Neuron (in vitro differentiated cells): ENCODE data around the gene SYF2.

Experiments used
- H2AFZ ChIP-seq: one replicate; pipeline ENCODE4 v1.6.1; 2013; ENCODE audit warnings: low read depth, mild to moderate bottlenecking, inconsistent platforms, low read length, moderate library complexity
- H3K27me3 ChIP-seq: one replicate; pipeline ENCODE4 v1.6.1; 2013; ENCODE audit warnings: low read length; ENCODE audit not compliant: insufficient read depth
- H3K36me3 ChIP-seq: one replicate; pipeline ENCODE4 v1.6.1; 2013; ENCODE audit warnings: low read length; ENCODE audit not compliant: insufficient read depth
- H3K4me1 ChIP-seq: one replicate; pipeline ENCODE4 v1.6.1; 2013; ENCODE audit warnings: low read length; ENCODE audit not compliant: insufficient read depth
- H3K4me3 ChIP-seq: 2 replicates; pipeline ENCODE4 v1.5.1; 2013; ENCODE audit warnings: mild to moderate bottlenecking, low read length, moderate library complexity
- H3K9me3 ChIP-seq: one replicate; pipeline ENCODE4 v1.6.1; 2013; ENCODE audit warnings: low read length

The SYF2 gene

GRCh38 chr1:25256578-25256965, 24.3 kb upstream of the SYF2 start:
- Histone ChIP-seq H3K4me1 (peaks cover 3% of the 10 kb centered on the region), H3K4me3 (no peak overlapping the region), H3K9me3 (no peaks in the 10 kb centered on the region), H2AFZ (no peak overlapping the region), H3K27me3 (no peaks in the 10 kb centered on the region), H3K36me3 (no peaks in the 10 kb centered on the region)

DNA sequence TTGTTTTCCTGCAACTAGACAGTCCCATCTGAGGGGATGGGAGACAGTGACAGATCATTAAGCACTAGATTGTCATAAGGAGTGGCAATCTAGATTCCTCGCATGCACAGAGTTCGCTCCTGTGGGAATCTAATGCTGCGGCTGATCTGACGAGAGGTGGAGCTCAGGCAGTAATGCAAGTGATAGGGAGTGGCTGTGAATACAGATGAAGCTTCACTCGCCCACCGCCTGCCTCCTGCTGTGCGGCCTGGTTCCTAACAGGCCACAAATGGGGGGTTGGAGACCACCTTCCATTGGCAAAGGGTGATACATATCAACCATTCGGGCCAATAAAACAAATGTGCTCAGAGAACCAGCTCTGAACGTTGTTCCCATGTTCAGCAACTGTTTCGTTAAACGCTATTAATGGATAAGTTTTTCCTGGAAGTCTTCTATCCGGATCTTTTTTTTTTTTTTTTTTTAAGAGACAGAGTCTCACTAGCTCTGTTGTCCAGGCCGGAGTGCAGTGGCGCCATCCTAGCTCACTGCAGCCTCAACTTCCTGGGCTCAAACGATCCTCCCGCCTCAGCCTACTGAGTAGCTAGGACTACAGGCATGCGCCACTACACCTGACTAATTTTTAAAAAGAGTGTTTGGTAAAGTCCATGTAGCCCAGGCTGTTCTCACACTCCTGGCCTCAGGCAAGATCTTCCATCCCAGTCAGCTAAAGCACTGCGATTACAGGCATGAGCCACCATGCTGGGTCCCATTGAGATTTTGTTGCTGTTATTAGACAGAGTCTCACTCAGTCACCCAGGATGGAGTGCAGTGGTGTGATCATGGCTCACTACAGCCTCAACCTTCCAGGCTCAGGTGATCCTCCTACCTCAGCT, 23.6 kb upstream of the SYF2 start:
- no peaks in the 10 kb centered on the region for H3K9me3 ChIP-seq
- H3K4me1 ChIP-seq, result peaks cover 3% of the 10 kb centered on the region
- no peaks in the 10 kb centered on the region for H3K27me3 ChIP-seq
- no peak overlapping the region for H2AFZ ChIP-seq
- H3K36me3 ChIP-seq, result no peaks in the 10 kb centered on the region
- H3K4me3 ChIP-seq, result no peak overlapping the region

DNA sequence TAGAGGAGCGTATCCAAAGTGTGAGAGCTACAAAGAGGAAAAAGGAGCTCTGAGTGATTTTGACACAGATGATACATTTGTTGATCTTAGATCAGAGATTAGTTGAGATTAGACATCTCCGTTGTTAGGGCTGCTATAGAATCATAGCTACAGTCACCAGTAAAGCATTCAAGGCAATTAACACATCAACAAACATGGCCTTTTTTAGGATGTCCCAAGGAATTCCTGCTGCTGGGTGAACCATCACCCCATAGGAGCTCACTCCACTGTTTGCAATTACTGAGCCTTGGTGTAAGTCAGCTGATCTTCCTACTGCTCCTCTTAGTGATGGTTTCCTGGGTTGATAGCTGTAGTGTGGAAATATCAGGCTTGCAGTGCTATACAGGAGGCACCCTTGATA, 21.6 kb upstream of the SYF2 start:
- Histone ChIP-seq H3K4me3 (no peak overlapping the region), H3K9me3 (no peaks in the 10 kb centered on the region), H3K36me3 (no peaks in the 10 kb centered on the region), H3K27me3 (no peaks in the 10 kb centered on the region), H2AFZ (no peak overlapping the region), H3K4me1 (peaks cover 3% of the 10 kb centered on the region)

DNA sequence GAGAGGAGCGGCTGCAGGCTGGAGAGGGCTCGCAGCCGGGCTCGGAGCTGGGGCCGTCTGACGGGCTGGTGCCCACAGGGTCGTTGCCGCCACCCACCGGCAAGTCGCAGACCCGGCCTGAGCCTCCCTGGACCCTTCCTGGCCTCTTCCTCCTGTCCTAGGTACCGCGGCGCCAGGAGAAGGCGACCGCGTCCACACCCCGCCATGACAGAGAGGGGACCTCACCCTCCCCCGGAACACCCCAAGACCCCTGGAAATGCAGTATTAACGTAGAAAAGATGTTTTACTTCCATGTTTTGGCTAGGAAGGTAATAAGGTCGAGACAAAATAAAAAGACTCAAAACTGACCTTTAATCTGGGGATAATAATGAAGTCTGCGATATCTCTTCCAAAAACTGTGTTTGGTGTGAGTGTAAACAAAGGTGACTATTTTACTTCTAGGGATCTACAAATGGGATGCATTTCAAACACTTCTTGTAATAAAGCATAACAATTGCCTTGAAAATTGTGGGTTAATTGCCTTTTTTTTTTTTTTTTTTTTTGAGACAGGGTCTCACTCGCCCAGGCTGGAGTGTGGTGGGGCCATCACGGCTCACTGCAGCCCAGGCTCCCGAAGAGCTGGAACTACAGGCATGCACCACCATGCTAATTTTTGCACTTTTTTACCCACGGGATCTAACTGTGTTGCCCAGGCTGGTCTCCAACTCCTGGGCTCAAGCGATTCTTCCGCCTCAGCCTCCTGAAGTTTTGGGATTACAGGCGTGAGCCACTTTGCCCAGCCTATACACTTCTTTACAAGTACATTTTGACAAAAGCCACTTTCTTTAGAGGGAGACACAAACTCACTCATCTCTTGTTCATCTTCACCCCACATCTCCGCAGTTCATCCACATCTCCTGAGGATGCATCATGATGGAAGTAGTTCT, 15.8 kb upstream of the SYF2 start:
- H3K9me3 ChIP-seq, result no peaks in the 10 kb centered on the region
- no peaks in the 10 kb centered on the region for H3K27me3 ChIP-seq
- H3K4me1 ChIP-seq, result peaks cover 20% of the 10 kb centered on the region
- H3K4me3 ChIP-seq, result peak overlapping the region; percentile 69
- peak overlapping the region; percentile 68 for H2AFZ ChIP-seq
- H3K36me3 ChIP-seq, result peaks cover 24% of the 10 kb centered on the region

DNA sequence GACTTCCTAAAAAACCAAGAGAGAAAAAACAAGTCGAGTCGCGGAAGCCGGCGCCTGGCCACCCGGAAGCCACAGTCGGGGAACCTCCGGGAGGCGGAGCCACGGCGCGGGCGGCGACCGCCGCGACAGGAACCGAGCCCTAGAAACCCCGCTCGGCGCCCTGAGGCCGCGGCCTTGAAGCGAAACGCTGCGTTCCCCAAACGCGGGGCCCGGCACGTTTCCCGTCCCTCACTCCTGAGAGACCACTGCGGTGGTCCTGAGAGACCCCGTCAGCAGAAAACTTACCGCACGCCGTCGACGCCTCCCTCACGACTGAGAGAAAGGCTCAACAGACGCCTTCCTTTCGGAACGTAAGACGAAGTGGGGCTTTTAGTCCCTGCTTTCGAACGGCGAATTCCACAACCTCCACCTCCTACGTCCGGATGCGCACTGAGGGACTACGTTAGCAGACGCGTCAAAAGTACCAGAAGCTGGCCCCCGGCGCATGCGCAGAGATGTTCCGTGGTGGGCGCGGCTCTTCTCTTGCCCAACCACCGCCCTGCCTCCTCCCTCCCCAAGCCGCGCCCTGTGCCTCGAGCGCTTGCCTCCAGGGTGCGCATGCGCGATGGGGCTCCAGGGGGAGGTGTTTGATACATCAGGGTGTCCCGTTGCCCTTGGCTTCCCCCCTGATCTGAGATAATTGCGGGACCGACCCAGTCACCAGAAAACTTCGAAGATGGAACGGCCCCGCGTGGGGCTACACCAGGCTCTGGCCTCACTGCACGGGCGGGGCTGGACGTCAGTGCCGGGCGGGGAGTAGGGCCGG, 14.9 kb upstream of the SYF2 start, which contains the start of gene RSRP1:
RSRP1 (minus strand) TSS at position 431 of the 805 bp plus-strand sequence. CDS start 491 bp downstream, outside the sequence.
- H2AFZ ChIP-seq, result peak within 1 kb of the TSS; percentile 68
- no peaks in the 10 kb centered on the region for H3K9me3 ChIP-seq
- peaks cover 33% of the 10 kb centered on the region for H3K36me3 ChIP-seq
- peak within 1 kb of the TSS; percentile 69 for H3K4me3 ChIP-seq
- H3K27me3 ChIP-seq, result no peaks in the 10 kb centered on the region
- peaks cover 20% of the 10 kb centered on the region for H3K4me1 ChIP-seq

- H3K9me3 ChIP-seq, result no peaks in the 10 kb centered on the region
- H3K36me3 ChIP-seq, result peaks cover 39% of the 10 kb centered on the region
- H3K4me1 ChIP-seq, result peaks cover 20% of the 10 kb centered on the region
Observed at GRCh38 chr1:25246600-25247023, 14.3 kb upstream of the SYF2 start.

GRCh38 chr1:25245809-25246599, 13.7 kb upstream of the SYF2 start:
- Histone ChIP-seq H3K27me3 (no peaks in the 10 kb centered on the region), H3K4me1 (peaks cover 20% of the 10 kb centered on the region), H3K36me3 (peaks cover 39% of the 10 kb centered on the region), H2AFZ (no peak overlapping the region), H3K9me3 (no peaks in the 10 kb centered on the region), H3K4me3 (peak overlapping the region; percentile 69)

More at GRCh38 chr1:25246600-25247023, 14.3 kb upstream of the SYF2 start:
- no peak overlapping the region for H2AFZ ChIP-seq
- H3K27me3 ChIP-seq, result no peaks in the 10 kb centered on the region
- H3K4me3 ChIP-seq, result peak overlapping the region; percentile 69

GRCh38 chr1:25245393-25245792, 13.1 kb upstream of the SYF2 start:
- H2AFZ ChIP-seq, result no peak overlapping the region
- peaks cover 44% of the 10 kb centered on the region for H3K36me3 ChIP-seq
- H3K4me3 ChIP-seq, result peak overlapping the region; percentile 69
- peaks cover 24% of the 10 kb centered on the region for H3K4me1 ChIP-seq
- H3K9me3 ChIP-seq, result no peaks in the 10 kb centered on the region
- no peaks in the 10 kb centered on the region for H3K27me3 ChIP-seq

DNA sequence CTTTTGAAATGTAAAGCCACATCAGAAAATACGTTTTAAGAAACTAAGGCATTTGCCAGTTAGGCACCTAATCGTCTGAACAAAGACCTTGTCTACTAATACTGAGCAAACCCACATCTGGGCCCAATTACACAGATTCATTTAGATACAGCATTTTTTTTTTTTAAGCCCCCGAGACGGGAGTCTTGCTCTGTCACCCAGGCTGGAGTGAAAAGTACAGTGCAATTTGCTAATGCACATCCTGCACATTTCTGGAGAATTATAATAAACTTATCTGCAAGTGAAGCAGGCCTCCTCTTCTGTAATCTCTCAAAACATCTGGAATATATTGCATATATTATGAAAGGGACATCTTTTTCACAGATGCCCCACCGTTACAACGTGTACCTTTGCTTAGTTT, 11.6 kb upstream of the SYF2 start:
- H3K4me3 ChIP-seq, result no peak overlapping the region
- peaks cover 44% of the 10 kb centered on the region for H3K36me3 ChIP-seq
- peaks cover 26% of the 10 kb centered on the region for H3K4me1 ChIP-seq
- H3K9me3 ChIP-seq, result no peaks in the 10 kb centered on the region
- no peak overlapping the region for H2AFZ ChIP-seq
- H3K27me3 ChIP-seq, result no peaks in the 10 kb centered on the region

GRCh38 chr1:25239681-25240541, 7.6 kb upstream of the SYF2 start:
- Histone ChIP-seq H3K4me1 (peaks cover 10% of the 10 kb centered on the region), H3K36me3 (peaks cover 38% of the 10 kb centered on the region), H3K4me3 (peak overlapping the region; percentile 54), H2AFZ (no peak overlapping the region), H3K27me3 (no peaks in the 10 kb centered on the region), H3K9me3 (no peaks in the 10 kb centered on the region)

- Histone ChIP-seq H2AFZ (no peak overlapping the region), H3K4me3 (no peak overlapping the region), H3K4me1 (peaks cover 11% of the 10 kb centered on the region), H3K9me3 (no peaks in the 10 kb centered on the region), H3K36me3 (peaks cover 19% of the 10 kb centered on the region), H3K27me3 (no peaks in the 10 kb centered on the region)
Observed at GRCh38 chr1:25238046-25238445, 5.7 kb upstream of the SYF2 start.
